A172 (cell line): ENCODE measurements around the gene HPGD. TPM values are rescaled to one million over a fixed set of nuclear protein-coding genes. Genes with fewer than 3 reads are reported as not detected.
A peak's percentile ranks its signal among the peaks of the same experiment; 100 is the strongest.

Experiments used
- DNase-seq: peaks from one replicate; pipeline ENCODE4 v3.0.0-alpha.2; 2015; ENCODE audit warnings: low spot score
- total RNA-seq: library from RNA; depleted of rRNA; stranded (reverse); fragments of >200 nt; shearing (Covaris generic); gene quantifications from 2 replicates; pipeline ENCODE4 v1.2.3, GENCODE V29; 2014; rRNA removed

The HPGD gene
- 1.0 and 1.3 TPM in 2 replicates for total RNA-seq

DNA sequence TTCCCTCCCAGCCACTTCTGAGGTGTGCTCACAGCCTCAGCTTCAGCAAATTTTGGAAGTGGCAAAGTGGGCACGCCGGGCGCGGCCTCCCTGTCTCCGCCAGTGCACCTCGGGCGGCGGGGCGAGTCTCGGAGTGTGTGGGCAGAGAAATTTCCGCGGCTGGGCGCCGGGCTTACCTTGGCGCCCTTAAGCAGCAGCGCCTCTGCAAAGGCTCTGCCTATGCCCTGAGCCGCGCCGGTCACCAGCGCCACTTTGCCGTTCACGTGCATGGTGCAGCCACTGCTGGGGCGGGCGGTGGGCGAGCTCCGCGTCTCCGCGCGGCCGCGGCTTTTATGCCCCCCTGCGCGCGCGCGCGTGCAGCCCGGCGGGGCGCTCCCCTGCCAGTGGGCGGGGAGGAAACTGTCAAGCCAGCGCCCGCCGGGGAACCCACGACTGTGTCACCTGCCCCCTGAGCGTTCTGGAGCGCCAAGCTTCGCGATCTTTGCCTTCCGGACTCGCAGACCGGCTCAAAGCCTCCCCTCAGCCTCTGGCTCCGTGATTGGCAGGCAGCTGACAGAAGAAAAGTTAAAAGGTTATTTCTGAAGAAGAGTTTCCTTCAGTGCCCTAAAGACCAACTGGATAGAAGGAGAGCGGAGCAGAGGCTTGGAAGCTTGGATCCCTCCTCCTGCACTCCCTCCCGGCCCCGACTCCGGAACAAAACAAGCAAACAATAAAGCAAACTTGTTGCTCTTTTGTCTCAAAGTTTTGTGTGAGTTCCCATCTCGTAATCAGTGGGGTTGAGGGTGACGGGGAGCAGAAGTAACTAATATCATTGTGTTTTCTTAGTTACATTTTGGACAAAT is at the start of gene HPGD:
TSS of gene HPGD (minus strand) at position 306 of the 842 bp plus-strand sequence. CDS start at position 269, 37 bp downstream.
- DNase-seq = peak; percentile 14

DNA sequence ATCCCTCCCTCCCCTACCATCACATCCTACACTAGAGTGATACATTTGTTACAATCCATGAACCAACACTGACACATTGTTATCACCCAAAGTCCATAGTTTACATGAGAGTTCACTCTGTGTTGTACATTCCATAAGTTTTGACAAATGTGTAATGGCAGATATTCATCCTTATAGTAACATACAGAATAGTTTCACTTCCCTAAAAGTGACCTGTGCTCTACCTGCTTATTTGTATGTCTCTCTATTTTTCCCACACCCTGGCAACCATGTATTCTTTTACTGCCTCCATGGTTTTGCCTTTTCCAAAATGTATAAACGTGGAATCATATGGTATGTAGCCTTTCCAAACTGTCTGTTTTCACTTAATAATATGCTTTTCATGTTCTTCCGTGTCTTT is 42.2 kb upstream of the HPGD start:
- DNase-seq = no peak

DNA sequence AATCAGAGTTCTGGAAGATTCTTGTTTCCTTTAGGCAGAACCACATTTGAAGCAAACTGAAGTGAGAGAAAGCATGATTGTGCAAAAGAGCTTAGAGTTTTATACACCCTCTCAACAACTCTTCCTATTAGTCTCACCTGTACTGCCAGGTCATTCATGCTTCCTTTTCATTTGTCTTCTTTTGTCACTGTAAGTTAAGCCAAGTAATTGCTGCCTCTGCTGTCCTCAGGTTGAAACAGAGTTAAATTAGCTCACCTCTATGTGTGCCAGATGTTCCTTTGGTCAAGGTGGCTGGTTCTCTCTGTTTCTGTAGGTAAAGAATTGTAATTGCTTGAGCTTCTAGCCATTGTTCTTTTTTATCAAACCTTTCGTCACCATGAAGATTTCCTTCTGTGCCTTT is 41.1 kb upstream of the HPGD start:
- no peak for DNase-seq

DNA sequence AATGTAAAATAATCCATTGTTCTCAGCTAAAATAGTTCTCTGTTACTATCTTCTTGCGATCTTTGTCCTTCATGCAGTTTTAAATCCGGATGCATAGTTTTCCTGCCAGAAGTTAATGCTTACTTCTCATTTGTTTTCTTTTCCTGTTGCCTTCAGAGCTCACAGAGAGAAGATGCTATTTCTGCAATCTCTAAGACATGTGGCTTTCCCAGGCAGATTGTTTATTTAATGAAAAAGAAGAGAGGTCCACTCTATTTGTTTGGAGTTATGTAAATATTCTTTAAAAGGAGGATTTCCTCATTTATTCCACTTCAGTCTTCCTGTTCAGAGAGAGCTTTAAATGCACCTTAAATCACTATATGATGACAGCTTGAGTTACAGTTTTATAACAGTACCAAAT is 39.3 kb upstream of the HPGD start:
- no peak for DNase-seq

DNA sequence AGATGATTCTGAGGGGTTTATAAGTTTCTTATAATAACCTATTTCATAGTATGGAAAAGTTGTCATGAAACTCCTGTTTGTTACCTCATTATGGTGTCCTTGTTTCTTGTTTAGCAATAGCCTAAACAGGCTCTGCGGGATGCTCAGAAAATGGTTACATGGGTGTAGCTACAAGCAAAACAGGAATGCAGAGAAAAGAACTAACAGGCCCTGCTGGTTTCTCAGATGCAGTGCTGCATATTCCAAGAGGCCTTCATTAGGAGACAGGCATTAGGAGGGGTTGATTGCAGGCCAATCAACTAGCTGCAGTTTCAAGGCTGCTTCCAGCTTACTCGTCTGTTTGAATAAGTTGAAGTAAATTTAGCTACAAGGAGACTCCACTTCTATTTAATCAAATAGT is 37.6 kb upstream of the HPGD start:
- DNase-seq = no peak

DNA sequence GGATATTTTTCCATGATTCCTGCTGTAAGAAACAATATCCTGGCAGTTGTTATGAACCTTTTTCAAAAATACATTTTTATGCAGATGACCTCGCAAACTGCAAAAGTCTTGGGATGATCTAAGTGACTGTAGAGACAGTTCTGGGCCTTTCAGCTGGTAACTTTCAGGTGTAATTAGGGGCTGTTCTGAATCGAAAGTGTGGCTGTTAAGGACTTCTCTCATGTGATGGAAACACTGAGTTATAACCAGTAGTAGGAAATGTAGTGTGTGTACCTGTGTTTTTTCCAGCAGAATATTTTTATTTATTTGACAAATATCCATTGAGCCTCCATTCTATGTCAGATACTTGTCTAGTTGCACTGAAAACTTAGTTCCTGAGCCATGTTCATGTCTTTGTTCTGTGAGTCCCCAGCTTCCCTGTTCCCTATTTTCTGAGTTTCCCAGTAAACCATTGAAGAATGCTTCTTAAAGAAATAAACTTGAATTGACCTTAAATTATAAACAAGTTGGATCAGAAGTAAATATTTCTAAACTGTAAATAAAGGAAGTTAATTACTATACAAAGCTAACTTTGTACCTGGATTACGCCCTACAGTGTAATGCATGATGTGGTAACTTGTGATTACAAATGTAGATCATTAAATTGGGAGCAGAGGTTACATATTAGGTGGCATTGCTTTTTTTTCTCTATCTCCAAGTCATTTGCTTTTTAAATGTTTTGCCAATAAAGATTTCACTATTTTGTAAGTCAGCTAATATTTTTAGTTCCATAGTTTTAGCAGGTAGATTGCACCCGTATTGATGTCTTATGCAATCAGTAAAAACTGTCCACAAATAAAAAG is 33.7 kb upstream of the HPGD start:
- no peak for DNase-seq

DNA sequence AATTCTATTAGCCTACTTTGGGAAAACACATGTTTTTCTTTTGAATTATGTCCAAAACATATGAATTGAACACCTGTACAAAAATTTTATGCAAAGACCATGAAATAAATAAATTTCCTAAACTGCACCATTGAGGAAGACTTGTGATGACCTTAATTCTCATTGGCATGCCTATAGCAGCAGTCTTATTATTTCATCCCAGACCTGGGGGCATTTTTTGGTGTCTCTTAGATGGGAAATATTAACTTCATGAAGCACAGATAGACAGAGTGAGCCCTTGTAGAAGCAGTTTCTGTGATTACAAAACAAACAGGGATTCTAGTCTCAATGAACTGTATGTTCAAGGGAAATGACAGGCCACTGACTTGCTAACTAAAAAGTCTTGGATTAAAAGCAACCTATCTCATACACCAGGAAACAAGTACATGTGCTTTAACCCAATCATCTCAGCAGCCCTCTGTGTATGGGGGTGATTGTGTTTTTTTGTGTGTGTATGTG is 32.0 kb upstream of the HPGD start:
- no peak for DNase-seq

DNA sequence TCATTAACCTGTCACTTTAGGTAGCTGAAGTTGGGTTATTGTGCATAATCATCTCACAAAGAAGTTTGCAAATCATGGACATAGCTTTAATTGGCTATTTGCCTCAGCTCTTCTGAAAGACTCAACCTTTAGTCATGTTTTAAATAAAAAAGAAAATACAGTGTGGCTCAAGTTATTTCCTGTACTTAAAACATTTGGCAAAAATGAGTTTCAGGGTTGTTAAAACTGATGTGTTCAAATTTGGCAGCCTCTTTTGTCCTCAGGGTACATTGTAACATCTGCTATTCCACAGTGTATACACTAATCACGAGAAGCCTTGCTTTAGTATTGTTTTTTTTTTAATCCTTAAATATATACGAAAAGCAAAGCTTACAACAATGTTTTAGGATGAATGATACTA is 31.5 kb upstream of the HPGD start:
- peak; percentile 18 for DNase-seq

DNA sequence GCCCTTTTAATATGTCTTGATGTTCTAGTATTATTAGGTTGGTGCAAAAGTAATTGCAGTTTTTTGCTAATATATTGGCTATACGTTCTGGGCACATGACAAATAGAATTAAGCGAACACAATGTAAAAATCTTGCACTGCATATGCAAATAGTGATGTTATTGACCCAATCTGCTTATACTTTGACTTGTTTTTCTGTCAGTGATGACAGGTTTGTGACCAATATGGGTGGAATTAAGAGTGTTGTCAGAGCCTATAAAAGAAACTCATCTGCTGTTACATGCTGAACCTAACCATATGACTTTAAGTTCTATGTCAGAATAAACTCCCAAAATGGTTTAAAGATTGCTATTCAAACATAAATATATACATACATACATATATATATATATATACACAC is 30.7 kb upstream of the HPGD start:
- no peak for DNase-seq

DNA sequence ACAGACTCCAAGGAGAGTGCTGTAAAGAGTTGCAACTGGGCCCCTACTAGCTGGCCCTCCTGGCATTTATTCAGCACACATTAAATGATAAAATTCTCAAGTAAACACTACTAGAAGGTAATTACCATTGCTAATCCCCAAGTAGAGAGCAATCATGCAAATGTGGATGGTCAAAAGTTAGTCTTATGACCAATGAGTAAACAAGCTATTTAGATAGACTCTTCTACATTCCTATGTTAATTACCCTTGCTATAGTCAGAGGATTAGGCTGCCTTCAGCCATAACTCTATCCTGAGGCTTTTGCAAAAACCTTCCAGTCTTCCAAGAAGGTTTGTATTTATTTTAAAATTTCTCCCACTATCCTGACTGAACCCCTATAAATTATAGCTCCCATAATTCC is 28.3 kb upstream of the HPGD start:
- DNase-seq = no peak

DNA sequence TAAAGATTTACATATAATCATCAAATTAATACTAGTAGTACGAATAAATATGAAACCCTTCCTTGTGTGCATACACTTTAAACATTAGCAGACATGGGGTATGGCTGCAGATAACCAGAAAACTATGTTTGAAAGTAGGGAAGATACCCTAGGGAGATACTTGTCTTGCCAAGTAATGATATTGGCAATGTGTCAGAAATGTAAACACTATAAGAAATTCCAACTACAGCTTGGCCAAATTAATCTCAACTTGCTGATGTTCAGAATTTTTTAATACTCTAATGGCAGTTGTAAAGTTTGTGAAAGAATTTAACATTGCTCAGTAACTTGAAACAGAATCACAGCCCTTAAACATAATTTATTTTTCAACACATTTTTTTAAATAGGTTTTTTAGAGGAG is 27.4 kb upstream of the HPGD start:
- DNase-seq = no peak

DNA sequence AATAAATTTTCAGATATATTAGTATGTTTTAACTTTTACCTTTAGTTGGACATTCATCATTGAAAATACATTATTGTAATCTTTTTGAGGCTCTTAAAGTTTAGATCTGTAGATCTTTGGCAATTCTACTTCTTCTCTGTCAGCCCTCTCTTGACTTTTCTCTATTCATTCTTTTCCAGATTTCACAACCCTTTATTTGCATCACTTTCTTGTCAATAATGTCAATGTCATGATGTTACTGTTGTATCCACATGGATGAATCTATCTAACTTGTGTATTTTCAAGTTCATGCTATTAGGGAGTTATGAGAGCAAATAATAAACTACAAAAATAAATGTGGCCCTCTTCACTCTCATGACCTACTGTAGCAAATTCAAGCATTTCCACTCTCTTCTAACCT is 23.0 kb upstream of the HPGD start:
- DNase-seq = no peak

DNA sequence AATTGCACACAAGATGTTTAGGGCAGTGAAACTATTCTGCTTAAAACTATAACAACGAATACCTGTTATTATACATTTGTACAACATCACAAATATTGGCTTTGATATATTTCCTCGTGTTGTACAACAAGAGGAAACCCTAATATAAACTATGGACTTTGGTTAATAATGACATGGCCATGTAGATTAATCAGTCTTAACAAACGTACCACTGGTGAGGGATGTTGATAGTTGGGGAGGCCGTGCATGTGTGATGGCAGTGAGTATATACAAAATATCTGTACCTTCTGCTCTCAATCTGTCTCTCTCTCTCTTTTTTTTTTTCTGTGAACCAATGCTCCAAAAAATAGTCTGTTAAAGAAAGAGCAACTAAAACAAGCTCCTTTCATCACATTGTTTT is 22.2 kb upstream of the HPGD start:
- DNase-seq = no peak

DNA sequence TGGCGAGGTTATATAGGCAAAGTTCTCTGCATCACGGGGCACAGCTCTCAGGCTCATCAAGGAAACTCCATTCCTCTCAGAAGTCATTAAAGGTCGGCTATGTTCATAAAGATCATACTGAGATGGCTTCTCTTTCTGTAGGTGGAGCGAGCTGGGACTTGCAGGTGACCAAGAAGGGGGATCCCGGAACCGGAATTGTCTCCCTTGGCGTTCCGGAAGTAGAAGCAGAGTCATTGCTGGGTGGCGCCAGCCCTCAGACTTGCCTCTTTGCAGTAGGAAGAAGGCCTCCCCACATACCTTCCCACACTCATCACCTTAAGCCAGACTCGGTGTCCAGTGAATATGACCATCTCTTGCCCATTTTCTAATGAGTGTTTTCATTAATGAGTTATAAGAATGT is 17.9 kb upstream of the HPGD start:
- DNase-seq = no peak

DNA sequence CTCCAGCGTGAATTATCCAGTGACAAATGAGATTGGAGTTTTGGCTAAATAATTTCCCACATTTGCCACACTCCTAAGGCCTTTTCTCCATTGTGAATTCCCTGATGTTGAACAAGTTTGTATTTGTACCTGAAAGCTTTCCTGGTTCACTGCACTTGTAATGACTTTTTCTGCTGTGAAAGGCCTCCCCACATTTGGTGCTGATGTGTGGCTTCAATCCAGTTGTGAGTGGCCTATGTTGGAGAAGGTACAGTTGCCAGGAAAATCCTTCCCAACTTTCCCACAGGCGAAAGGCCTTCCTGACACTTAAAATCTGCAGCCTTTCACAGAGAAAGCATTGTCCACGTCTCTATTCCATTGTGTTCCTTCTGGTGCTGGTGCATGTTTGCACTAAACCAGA is 17.3 kb upstream of the HPGD start:
- DNase-seq = no peak

DNA sequence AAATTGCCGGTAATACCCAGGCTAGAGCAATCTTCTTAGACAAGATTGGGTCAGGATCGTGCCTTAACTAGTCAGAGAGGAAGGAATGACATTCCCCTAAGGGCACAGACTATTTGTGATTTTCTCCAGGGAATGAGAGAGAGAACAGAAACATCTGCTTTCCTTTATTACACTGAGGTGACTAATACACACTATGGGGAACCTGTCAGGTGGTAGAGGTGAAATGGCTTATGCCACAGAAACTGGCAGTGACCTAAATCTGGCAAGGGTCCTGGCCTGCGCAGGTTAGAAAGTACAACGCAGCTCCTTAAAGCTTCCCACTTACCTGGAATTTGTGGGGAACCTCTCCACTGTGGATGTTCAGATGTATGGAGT is 16.6 kb upstream of the HPGD start:
- no peak for DNase-seq

DNA sequence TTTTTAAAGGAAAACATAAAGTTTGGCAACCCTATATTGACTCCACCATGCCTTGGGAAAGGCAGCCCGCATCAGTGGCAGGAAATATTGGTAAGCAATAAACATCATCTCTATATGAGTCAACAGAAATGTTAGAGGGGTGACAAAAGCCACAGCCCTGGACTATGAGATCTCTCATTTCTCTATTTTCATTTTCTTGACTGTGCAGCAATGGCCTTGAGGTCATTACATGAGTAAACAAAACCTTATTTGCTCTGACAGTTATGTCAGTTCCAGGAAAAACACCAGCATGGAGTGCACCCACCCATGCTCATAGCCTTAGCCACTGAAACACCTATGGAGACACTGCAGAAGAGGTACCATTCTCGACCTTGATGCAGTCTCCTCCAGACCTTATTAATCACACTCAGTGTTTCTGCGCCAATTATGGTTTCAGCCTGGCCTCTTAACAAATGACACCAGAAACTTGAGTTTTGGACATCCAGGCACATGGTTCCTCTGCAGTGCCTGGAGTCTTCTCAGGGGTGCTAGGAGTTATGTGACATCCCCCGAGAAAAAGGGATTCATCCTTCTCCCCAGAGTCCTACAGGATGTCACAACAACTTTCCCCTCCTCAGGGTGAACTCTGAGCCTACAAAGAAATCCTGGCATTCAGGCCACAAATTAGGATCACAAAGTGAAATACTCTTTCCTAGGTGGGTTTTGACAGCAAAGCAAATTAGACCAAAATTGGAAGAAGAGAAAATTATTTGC is 16.0 kb upstream of the HPGD start:
- no peak for DNase-seq

DNA sequence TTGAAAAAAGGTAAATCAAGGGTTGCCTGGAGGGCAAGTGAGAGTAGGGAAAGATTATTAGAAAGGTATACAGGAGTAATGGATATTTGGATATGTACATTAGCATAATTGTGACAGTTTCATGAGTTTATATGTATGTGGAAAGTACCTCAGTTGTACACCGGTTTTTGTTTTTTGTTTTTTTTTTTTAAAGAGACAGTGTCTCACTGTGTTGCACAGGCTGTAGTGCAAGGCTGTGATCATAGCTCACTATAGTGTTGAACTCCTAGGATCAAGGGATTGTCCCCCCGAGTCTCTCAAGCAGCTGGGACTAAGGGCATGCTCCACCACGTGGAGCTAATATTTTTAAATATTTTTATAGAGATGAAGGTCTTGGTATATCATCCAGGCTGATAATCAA is 15.3 kb upstream of the HPGD start:
- no peak for DNase-seq

DNA sequence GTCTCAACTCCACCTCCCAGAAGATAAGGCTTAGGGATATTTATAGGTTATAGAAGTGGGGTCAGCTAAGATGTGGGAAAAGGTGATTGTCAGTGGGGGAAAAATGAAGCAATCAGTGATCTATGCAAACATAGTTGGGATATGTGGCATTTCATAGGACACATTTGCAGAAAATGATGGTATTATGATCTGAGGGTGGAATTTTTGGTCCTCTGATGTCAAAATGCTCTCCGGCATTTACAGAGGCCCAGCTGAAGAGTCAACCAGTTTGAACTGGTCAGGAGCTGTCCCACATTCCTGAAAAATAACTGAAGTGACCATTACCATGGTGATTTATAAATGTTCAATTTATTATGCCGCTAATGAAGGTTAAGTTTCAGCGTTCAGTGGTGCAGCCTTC is 12.2 kb upstream of the HPGD start:
- no peak for DNase-seq

DNA sequence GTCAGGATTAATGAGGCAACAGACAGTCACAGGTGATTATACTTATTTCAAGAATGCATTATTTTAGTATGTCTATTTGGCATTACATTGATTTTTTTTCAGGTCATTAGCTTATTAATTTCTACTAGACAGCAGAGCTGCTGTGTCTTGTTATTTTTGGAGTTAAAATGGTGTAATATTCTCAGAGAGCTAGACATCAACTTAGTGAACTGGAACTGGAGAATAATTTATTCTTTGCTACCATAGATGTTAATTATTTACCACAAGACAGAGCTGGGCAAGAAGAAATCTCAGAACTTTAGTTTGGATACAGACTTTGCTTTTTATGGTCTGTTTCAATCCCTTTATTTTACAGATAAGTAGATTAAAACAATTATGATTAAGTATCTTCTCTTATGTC is 10.2 kb upstream of the HPGD start:
- DNase-seq = no peak

DNA sequence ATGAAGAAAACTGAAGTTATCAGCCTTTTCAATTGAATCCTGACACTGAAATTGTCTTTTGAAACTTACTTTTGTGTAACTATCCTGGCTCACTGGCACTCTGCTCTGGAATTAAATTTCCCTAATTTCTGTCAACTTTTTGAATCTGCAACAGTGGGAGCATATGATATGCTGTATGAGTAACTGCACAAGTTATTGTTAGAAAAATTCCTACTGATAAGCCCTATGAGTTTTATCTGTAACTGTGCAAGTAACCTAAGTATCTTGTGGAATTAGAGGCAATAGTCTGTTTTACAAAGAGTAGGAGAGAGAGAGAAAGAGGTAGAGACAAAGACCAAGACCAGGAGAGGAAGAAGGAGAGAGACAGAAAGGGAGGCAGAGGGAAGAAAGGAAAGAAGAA is 9.2 kb upstream of the HPGD start:
- DNase-seq = no peak

DNA sequence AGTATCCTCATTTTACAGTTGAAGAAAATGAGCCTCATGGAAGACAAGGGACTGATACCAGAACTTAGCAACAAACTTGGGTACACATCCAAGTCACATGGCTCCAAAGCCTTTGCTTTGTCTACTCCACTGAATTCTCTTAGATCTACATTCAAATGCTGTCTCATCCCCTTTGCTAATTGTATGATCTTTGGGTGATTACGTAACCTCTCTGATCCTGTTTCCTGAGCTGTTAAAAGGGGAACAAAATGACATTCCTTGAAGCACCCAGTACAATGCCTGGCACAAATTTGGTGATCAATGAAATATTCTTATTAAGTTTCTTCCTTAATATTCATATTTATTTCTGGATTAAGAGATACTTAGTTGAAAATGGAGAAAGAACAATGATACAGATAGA is 5.9 kb upstream of the HPGD start:
- no peak for DNase-seq
